GM19023 (cell line): ENCODE results near the gene SLC22A3.
"Not testable (repeated sequence)": the region's sequence is repeated elsewhere in the genome, so short reads cannot be mapped to it uniquely, and the experiment has no call there.

ENCODE experiments used
- ATAC-seq: cut with Tn5 transposase; IDR thresholded peaks from one replicate; pipeline ENCODE4 v1.9.1; 2021; ENCODE audit warnings: mild to moderate bottlenecking, moderate library complexity; ENCODE audit not compliant: unreplicated experiment

SLC22A3 gene

GRCh38 chr6:160438481-160438880 is 90.3 kb downstream of the SLC22A3 start:
- no peak for ATAC-seq

- ATAC-seq = no peak
These were observed 91.6 kb downstream of the SLC22A3 start for GRCh38 chr6:160439751-160440150.

- ATAC-seq = no peak
These were observed 94.0 kb downstream of the SLC22A3 start for GRCh38 chr6:160442151-160442550.

GRCh38 chr6:160445130-160445529 is 97.0 kb downstream of the SLC22A3 start:
- ATAC-seq = no peak

GRCh38 chr6:160447350-160447749 is 99.2 kb downstream of the SLC22A3 start:
- ATAC-seq = no peak

- not testable (repeated sequence) for ATAC-seq
These were observed 101.6 kb downstream of the SLC22A3 start for GRCh38 chr6:160449787-160450186.

- ATAC-seq = no peak
These were observed 102.7 kb downstream of the SLC22A3 start for GRCh38 chr6:160450849-160451248.

GRCh38 chr6:160454303-160454702 is 106.1 kb downstream of the SLC22A3 start:
- ATAC-seq = no peak

- ATAC-seq = no peak
These were observed 106.9 kb downstream of the SLC22A3 start for GRCh38 chr6:160455081-160455480.

GRCh38 chr6:160455541-160456213 is 107.5 kb downstream of the SLC22A3 start:
- ATAC-seq = no peak

GRCh38 chr6:160456214-160456546 is 108.0 kb downstream of the SLC22A3 start:
- ATAC-seq = no peak

- ATAC-seq = no peak
These were observed 109.6 kb downstream of the SLC22A3 start for GRCh38 chr6:160457823-160458222.

GRCh38 chr6:160461641-160462040 is 113.5 kb downstream of the SLC22A3 start:
- no peak for ATAC-seq

- ATAC-seq = no peak
These were observed 113.9 kb downstream of the SLC22A3 start for GRCh38 chr6:160462116-160462515.

GRCh38 chr6:160462551-160463109 is 114.5 kb downstream of the SLC22A3 start:
- peak; percentile 87 for ATAC-seq

- no peak for ATAC-seq
These were observed 116.6 kb downstream of the SLC22A3 start for GRCh38 chr6:160464744-160465143.

GRCh38 chr6:160467261-160467871 is 119.2 kb downstream of the SLC22A3 start:
- not testable (repeated sequence) for ATAC-seq

GRCh38 chr6:160469153-160469552 is 121.0 kb downstream of the SLC22A3 start:
- no peak for ATAC-seq

GRCh38 chr6:160476056-160476455 is 127.9 kb downstream of the SLC22A3 start:
- not testable (repeated sequence) for ATAC-seq

GRCh38 chr6:160477072-160477471 is 128.9 kb downstream of the SLC22A3 start:
- ATAC-seq = not testable (repeated sequence)

- no peak for ATAC-seq
These were observed 129.7 kb downstream of the SLC22A3 start for GRCh38 chr6:160477901-160478300.

- no peak for ATAC-seq
These were observed 138.9 kb downstream of the SLC22A3 start for GRCh38 chr6:160487116-160487515.
